Breast epithelium (tissue), 4 donors: Measurements from ENCODE around the gene CHRNG. TPM values are rescaled to one million over a fixed set of nuclear protein-coding genes. Genes with fewer than 3 reads are reported as not detected.

Source experiments
- DNase-seq, 2 donors: peaks; one replicate each; pipeline ENCODE4 v3.0.0-alpha.2; 2019; ENCODE audit warnings: low spot score in 2 of 2
- H3K27ac ChIP-seq, 2 donors: fragments of 200-600 bp; sonication (generic) in 1 of 2; one replicate each; pipeline ENCODE4 v1.5.1; 2016 to 2019; ENCODE audit warnings: mild to moderate bottlenecking in 1 of 2
- H3K27me3 ChIP-seq, 2 donors: fragments of 200-600 bp; sonication (generic) in 1 of 2; one replicate each; pipeline versions ENCODE4 v1.5.1 to v1.6.0; 2017 to 2019; ENCODE audit warnings: control low read depth in 1 of 2, mild to moderate bottlenecking in 1 of 2
- H3K36me3 ChIP-seq: fragments of 200-600 bp; one replicate; pipeline ENCODE4 v1.5.1; 2019
- H3K4me1 ChIP-seq, 2 donors: fragments of 200-600 bp; sonication (generic); one replicate each; pipeline ENCODE4 v1.5.1; 2016 to 2019; ENCODE audit warnings: control low read depth in 1 of 2
- H3K4me3 ChIP-seq, 3 donors: fragments of 200-600 bp; sonication (generic); 1 replicate in 2 of 3; 2 replicates in 1 of 3; pipeline ENCODE4 v1.5.1; 2016 to 2019; ENCODE audit warnings: mild to moderate bottlenecking in 3 of 3, moderate library complexity in 2 of 3
- H3K9me3 ChIP-seq, 2 donors: fragments of 200-600 bp; sonication (generic) in 1 of 2; one replicate each; pipeline ENCODE4 v1.5.1; 2016 to 2019; ENCODE audit warnings: control low read depth in 1 of 2
- CTCF ChIP-seq, 3 donors: fragments of 450-650 bp; IDR thresholded peaks; one replicate each; pipeline ENCODE4 v1.5.1; 2016 to 2017; ENCODE audit warnings: antibody characterized with exemption in 3 of 3, mild to moderate bottlenecking in 3 of 3, moderate library complexity in 3 of 3
- POLR2A ChIP-seq: fragments of 450-650 bp; IDR thresholded peaks from one replicate; pipeline ENCODE4 v1.6.1; 2016; ENCODE audit warnings: antibody characterized with exemption, mild to moderate bottlenecking, moderate library complexity
- POLR2AphosphoS5 ChIP-seq, 3 donors: sonication (generic); formaldehyde crosslinking; IDR thresholded peaks; one replicate each; pipeline ENCODE4 v1.6.1; 2017; ENCODE audit warnings: antibody characterized with exemption in 3 of 3
- intact Hi-C: fragments of 100-400 bp; cut with DNase I; formaldehyde crosslinking; loops from one replicate; pipeline ENCODE4 v1.15.1; 2023; ENCODE audit warnings: low total_unique reads
- total RNA-seq, 3 donors: library from RNA; depleted of rRNA; stranded (reverse); fragments of >200 nt; gene quantifications; one replicate each; pipeline ENCODE4 v1.1.0, GENCODE V29; 2016

The CHRNG gene
- total RNA-seq, 3 donors from 2014 or later: not detected

GRCh38 chr2:232502911-232503808, 36.3 kb upstream of the CHRNG start:
- Histone ChIP-seq H3K4me1 (peaks cover 0 to 6% of the 10 kb centered on the region in 2 donors), H3K27ac (no peak overlapping the region), H3K4me3 (peak overlapping the region; percentile 28 to 68 (median 56)), H3K27me3 (peaks cover 0 to 11% of the 10 kb centered on the region in 2 donors), H3K9me3 (no peaks in the 10 kb centered on the region), H3K36me3 (no peaks in the 10 kb centered on the region)
- DNase-seq: peak in 1 of 2 donors; percentile 18
- TF ChIP-seq POLR2A: no peak
- no peak for TF ChIP-seq POLR2AphosphoS5 (IDR thresholded peaks at IDR 0.05)
- TF ChIP-seq CTCF (IDR thresholded peaks at IDR 0.05): no peak
- intact Hi-C loops: no loop called here

- DNase-seq: no peak
- no peak for TF ChIP-seq CTCF (IDR thresholded peaks at IDR 0.05)
- TF ChIP-seq POLR2A: no peak
- no peak for TF ChIP-seq POLR2AphosphoS5 (IDR thresholded peaks at IDR 0.05)
- peaks cover 0 to 11% of the 10 kb centered on the region in 2 donors for H3K27me3 ChIP-seq
- H3K27ac ChIP-seq: no peak overlapping the region
- H3K4me1 ChIP-seq: peaks cover 0 to 6% of the 10 kb centered on the region in 2 donors
- no peaks in the 10 kb centered on the region for H3K36me3 ChIP-seq
- H3K4me3 ChIP-seq: peak overlapping the region; percentile 28 to 68 (median 56)
- intact Hi-C loops: no loop called here
- H3K9me3 ChIP-seq: no peaks in the 10 kb centered on the region
Measured at GRCh38 chr2:232503809-232504323, 35.6 kb upstream of the CHRNG start.

- no peaks in the 10 kb centered on the region for H3K9me3 ChIP-seq
- peaks cover 0 to 11% of the 10 kb centered on the region in 2 donors for H3K27me3 ChIP-seq
- H3K4me1 ChIP-seq: peaks cover 0 to 6% of the 10 kb centered on the region in 2 donors
- no peak overlapping the region for H3K27ac ChIP-seq
- no peak for DNase-seq
- H3K4me3 ChIP-seq: no peak overlapping the region
- TF ChIP-seq POLR2AphosphoS5 (IDR thresholded peaks at IDR 0.05) (no peak), POLR2A (no peak), CTCF (IDR thresholded peaks at IDR 0.05) (no peak)
- H3K36me3 ChIP-seq: no peaks in the 10 kb centered on the region
- intact Hi-C loops: no loop called here
Measured at GRCh38 chr2:232504438-232504837, 35.1 kb upstream of the CHRNG start.

- no peaks in the 10 kb centered on the region for H3K36me3 ChIP-seq
- intact Hi-C loops: no loop called here
- DNase-seq: no peak
- H3K4me3 ChIP-seq: no peak overlapping the region
- H3K27ac ChIP-seq: no peak overlapping the region
- no peaks in the 10 kb centered on the region for H3K9me3 ChIP-seq
- TF ChIP-seq POLR2A (no peak), POLR2AphosphoS5 (IDR thresholded peaks at IDR 0.05) (no peak), CTCF (IDR thresholded peaks at IDR 0.05) (no peak)
- H3K27me3 ChIP-seq: peaks cover 0 to 11% of the 10 kb centered on the region in 2 donors
- H3K4me1 ChIP-seq: peaks cover 0 to 6% of the 10 kb centered on the region in 2 donors
Measured at GRCh38 chr2:232505856-232506255, 33.6 kb upstream of the CHRNG start.

- DNase-seq: no peak
- no peak for TF ChIP-seq POLR2AphosphoS5 (IDR thresholded peaks at IDR 0.05)
- no peak for TF ChIP-seq CTCF (IDR thresholded peaks at IDR 0.05)
- no peak for TF ChIP-seq POLR2A
- no peak overlapping the region for H3K4me3 ChIP-seq
- no peaks in the 10 kb centered on the region for H3K36me3 ChIP-seq
- H3K27me3 ChIP-seq: peaks cover 0 to 11% of the 10 kb centered on the region in 2 donors
- intact Hi-C loops: no loop called here
- peaks cover 0 to 6% of the 10 kb centered on the region in 2 donors for H3K4me1 ChIP-seq
- H3K27ac ChIP-seq: no peak overlapping the region
- H3K9me3 ChIP-seq: no peaks in the 10 kb centered on the region
Measured at GRCh38 chr2:232506709-232507108, 32.8 kb upstream of the CHRNG start.
